ENCODE measurements around the gene DENND4B.

The DENND4B gene

GRCh38 chr1:153945131-153945794 lies 1.3 kb downstream of the DENND4B start:
- DNase-seq (ENCODE audit: low read depth) = peak; percentile 70

GRCh38 chr1:153944827-153945117 lies 1.7 kb downstream of the DENND4B start:
- DNase-seq (ENCODE audit: low read depth) = no peak

- no peak for DNase-seq (ENCODE audit: low read depth)
Observed at GRCh38 chr1:153944005-153944826, 2.3 kb downstream of the DENND4B start.

- DNase-seq (ENCODE audit: low read depth) = no peak
Observed at GRCh38 chr1:153942766-153943549, 3.6 kb downstream of the DENND4B start.

GRCh38 chr1:153941826-153942725 lies 4.4 kb downstream of the DENND4B start:
- no peak for DNase-seq (ENCODE audit: low read depth)

- DNase-seq (ENCODE audit: low read depth) = no peak
Observed at GRCh38 chr1:153940756-153941155, 5.8 kb downstream of the DENND4B start.

GRCh38 chr1:153939476-153939875 lies 7.0 kb downstream of the DENND4B start:
- no peak for DNase-seq (ENCODE audit: low read depth)

- no peak for DNase-seq (ENCODE audit: low read depth)
Observed at GRCh38 chr1:153938996-153939395, 7.5 kb downstream of the DENND4B start.

GRCh38 chr1:153937331-153937730 lies 9.2 kb downstream of the DENND4B start:
- no peak for DNase-seq (ENCODE audit: low read depth)

GRCh38 chr1:153936011-153936802 lies 10.3 kb downstream of the DENND4B start:
- no peak for DNase-seq (ENCODE audit: low read depth)

GRCh38 chr1:153934746-153935145 lies 11.8 kb downstream of the DENND4B start:
- no peak for DNase-seq (ENCODE audit: low read depth)

GRCh38 chr1:153933955-153934354 lies 12.6 kb downstream of the DENND4B start:
- no peak for DNase-seq (ENCODE audit: low read depth)

GRCh38 chr1:153933430-153933829 lies 13.1 kb downstream of the DENND4B start:
- no peak for DNase-seq (ENCODE audit: low read depth)

GRCh38 chr1:153932156-153933131 lies 14.1 kb downstream of the DENND4B start:
- no peak for DNase-seq (ENCODE audit: low read depth)

GRCh38 chr1:153929981-153930948 lies 16.3 kb downstream of the DENND4B start:
- DNase-seq (ENCODE audit: low read depth) = no peak

- DNase-seq (ENCODE audit: low read depth) = no peak
Observed at GRCh38 chr1:153929426-153929825, 17.1 kb downstream of the DENND4B start.

- DNase-seq (ENCODE audit: low read depth) = no peak
Observed at GRCh38 chr1:153928791-153929341, 17.7 kb downstream of the DENND4B start.

- no peak for DNase-seq (ENCODE audit: low read depth)
Observed at GRCh38 chr1:153928245-153928644, 18.3 kb downstream of the DENND4B start.

All from T follicular helper cell (primary cell).